Gastrocnemius medialis (tissue), 4 donors: ENCODE data around the gene UBE2J1.

ENCODE experiments used
- POLR2A ChIP-seq, 2 donors: fragments of 450-650 bp; IDR thresholded peaks; one replicate each; pipeline ENCODE4 v1.6.1; 2017; ENCODE audit warnings: antibody characterized with exemption in 2 of 2, mild to moderate bottlenecking in 2 of 2, moderate library complexity in 2 of 2
- TF ChIP-seq, protein P1 (sequence below), 5 experiments: fragments of 450-650 bp in 3 of 5; fragments of 200-600 bp in 2 of 5; sonication (generic) in 2 of 5; IDR thresholded peaks in 4 of 5; conservative IDR thresholded peaks in 1 of 5; 1 replicate in 4 of 5; 2 replicates in 1 of 5; pipeline ENCODE4 v1.5.1; 2016 to 2019; ENCODE audit warnings: antibody characterized with exemption in 5 of 5, mild to moderate bottlenecking in 3 of 5, moderate library complexity in 3 of 5

DNA sequence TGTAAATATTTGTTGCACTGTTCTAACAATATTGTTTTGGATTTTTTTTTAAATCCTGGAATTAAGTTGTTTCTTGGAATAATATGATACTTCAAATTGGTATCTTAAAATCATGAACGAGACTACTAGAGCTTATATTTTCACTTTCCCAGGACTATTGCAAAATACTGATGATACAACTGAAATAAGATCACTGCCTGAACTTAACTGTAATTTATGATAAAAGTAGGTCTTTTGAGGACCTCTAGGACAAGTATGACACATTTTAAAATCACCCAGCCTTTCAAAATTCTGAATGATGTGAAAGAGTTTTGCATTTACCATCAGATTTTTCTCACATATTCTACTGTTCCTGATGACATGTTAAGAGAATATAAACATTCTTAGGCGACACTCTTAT lies 8.6 kb upstream of the UBE2J1 start:
- TF ChIP-seq, protein P1, sequence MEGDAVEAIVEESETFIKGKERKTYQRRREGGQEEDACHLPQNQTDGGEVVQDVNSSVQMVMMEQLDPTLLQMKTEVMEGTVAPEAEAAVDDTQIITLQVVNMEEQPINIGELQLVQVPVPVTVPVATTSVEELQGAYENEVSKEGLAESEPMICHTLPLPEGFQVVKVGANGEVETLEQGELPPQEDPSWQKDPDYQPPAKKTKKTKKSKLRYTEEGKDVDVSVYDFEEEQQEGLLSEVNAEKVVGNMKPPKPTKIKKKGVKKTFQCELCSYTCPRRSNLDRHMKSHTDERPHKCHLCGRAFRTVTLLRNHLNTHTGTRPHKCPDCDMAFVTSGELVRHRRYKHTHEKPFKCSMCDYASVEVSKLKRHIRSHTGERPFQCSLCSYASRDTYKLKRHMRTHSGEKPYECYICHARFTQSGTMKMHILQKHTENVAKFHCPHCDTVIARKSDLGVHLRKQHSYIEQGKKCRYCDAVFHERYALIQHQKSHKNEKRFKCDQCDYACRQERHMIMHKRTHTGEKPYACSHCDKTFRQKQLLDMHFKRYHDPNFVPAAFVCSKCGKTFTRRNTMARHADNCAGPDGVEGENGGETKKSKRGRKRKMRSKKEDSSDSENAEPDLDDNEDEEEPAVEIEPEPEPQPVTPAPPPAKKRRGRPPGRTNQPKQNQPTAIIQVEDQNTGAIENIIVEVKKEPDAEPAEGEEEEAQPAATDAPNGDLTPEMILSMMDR (IDR thresholded peaks at IDR 0.05 in 4 of 5, conservative IDR thresholded peaks at IDR 0.05 in 1 of 5), result no peak
- TF ChIP-seq POLR2A (IDR thresholded peaks at IDR 0.05), result no peak
